ENCODE results near the gene EVPL.

EVPL gene

DNA sequence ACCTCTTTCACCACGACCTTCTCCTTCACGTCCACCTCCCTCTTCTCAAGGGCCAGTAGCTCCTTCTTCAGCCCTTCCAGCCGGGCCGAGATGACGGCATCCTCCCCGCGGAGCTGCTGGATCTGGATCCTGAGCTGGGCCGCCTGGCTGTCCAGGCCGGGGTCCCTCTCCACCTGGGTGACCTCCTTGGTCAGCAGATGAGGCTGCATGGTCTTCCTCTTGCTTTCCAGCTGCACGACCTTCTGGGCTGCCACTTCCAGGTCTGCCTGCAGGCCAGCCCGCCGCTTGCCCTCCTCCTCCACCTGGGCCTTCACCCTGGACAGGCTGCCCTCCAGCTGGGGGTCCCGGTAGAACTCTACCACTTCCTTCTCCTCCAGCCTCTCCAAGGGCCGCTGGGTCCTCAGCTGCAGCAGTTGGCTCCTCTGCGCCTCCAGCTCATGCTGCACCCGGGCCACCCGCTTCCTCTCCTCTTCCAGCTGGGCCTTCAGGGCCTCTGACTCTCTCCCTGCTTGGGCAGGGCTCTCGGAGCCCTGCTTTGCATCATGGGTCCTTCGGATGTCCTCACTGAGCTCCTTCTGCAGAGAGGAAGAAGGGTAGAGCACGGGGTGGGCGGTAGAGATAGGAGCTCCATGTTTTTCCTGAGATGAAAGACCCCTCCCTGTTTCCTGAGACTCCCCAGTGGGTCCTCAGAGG lies 17.0 kb downstream of the EVPL start:
- H3K4me3 ChIP-seq (replicated peaks in 1 of 2; ENCODE audit: low read depth in 2 of 2, low read length in 2 of 2): no peak overlapping the region
- DNase-seq (ENCODE audit: low read depth in 2 of 2): no peak
- no peak for TF ChIP-seq CTCF (IDR thresholded peaks at IDR 0.05; ENCODE audit: low read depth, low read length)

DNA sequence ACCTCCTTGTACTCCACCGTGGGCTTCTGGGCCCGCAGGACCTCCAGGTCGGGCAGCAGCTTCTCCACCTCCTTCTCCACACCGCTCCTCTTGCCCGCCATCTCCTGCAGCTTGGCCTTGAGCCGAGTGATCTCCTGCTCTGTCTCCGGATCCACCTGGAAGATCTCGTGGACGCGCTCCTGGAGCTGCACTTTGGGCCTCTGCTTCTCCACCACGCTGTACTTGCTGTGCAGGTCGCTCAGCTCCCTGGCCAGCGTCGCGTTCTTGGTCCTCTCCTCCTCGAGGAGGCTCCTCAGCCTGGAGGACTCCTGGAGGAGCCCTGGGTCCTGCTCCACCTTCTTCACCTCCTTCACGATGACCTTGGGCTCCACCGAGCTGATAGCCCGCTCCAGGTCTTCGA lies 17.7 kb downstream of the EVPL start:
- H3K4me3 ChIP-seq (replicated peaks in 1 of 2; ENCODE audit: low read depth in 2 of 2, low read length in 2 of 2): no peak overlapping the region
- no peak for TF ChIP-seq CTCF (IDR thresholded peaks at IDR 0.05; ENCODE audit: low read depth, low read length)
- no peak for DNase-seq (ENCODE audit: low read depth in 2 of 2)

- no peak overlapping the region for H3K4me3 ChIP-seq (replicated peaks in 1 of 2; ENCODE audit: low read depth in 2 of 2, low read length in 2 of 2)
- TF ChIP-seq CTCF (IDR thresholded peaks at IDR 0.05; ENCODE audit: low read depth, low read length): no peak
- no peak for DNase-seq (ENCODE audit: low read depth in 2 of 2)
Measured at GRCh38 chr17:76008630-76009425, 18.3 kb downstream of the EVPL start.

GRCh38 chr17:76008208-76008607 lies 18.9 kb downstream of the EVPL start:
- TF ChIP-seq CTCF (IDR thresholded peaks at IDR 0.05; ENCODE audit: low read depth, low read length): no peak

GRCh38 chr17:76007850-76008165 lies 19.3 kb downstream of the EVPL start:
- no peak for TF ChIP-seq CTCF (IDR thresholded peaks at IDR 0.05; ENCODE audit: low read depth, low read length)
- DNase-seq (ENCODE audit: low read depth in 2 of 2): no peak
- H3K4me3 ChIP-seq (replicated peaks in 1 of 2; ENCODE audit: low read depth in 2 of 2, low read length in 2 of 2): no peak overlapping the region

More at GRCh38 chr17:76008208-76008607, 18.9 kb downstream of the EVPL start:
- no peak overlapping the region for H3K4me3 ChIP-seq (replicated peaks in 1 of 2; ENCODE audit: low read depth in 2 of 2, low read length in 2 of 2)
- DNase-seq (ENCODE audit: low read depth in 2 of 2): no peak

DNA sequence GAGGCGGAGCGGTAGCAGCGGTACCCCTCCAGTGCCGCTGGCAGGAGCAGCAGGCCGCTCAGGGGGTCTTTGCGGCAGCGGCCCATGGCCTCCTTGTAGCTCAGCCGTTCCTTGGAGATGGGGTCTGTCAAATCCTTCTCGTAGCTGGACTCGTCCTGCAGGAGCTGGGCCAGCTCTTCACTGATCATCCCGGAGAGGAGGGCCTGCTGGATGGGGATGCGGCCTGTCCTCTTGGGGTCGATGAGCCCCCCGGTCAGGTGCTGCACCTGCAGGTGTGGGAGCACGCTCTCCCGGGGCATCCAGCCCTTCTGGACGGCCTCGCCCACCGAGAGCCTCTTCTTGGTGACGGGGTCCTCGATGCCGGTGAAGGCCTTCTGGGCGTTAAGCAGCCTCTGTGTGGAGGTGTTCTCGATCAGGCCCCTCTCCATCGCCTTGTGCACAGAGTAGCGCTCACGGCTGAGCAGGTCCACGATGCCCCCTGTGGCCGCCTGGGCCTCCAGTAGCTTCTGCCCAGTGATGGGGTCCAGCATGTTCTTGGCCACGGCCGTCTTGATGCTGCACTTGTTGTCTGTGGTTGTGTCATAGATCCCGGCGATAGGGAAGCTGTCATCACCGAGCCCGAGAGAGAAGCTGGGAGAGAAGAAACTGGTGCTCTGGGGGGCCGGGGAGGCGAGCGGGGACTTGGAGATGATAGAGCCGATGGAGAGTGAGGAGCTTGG lies 19.8 kb downstream of the EVPL start:
- DNase-seq (ENCODE audit: low read depth in 2 of 2): no peak
- TF ChIP-seq CTCF (IDR thresholded peaks at IDR 0.05; ENCODE audit: low read depth, low read length): no peak
- H3K4me3 ChIP-seq (replicated peaks in 1 of 2; ENCODE audit: low read depth in 2 of 2, low read length in 2 of 2): no peak overlapping the region
